Spinal cord (tissue), 10 donors: ENCODE results near the gene FKBP14. TPM values are rescaled to one million over a fixed set of nuclear protein-coding genes. Genes with fewer than 3 reads are reported as not detected.
A peak's percentile ranks its signal among the peaks of the same experiment; 100 is the strongest.

Experiments
- DNase-seq, 6 donors: peaks; one replicate each; pipeline versions ENCODE4 v3.0.0 to v3.0.0-alpha.2; 2013 to 2015; ENCODE audit warnings: low spot score in 6 of 6, low read depth in 4 of 6
- H3K27ac ChIP-seq: one replicate; pipeline ENCODE4 v1.5.1; 2013; ENCODE audit warnings: low read depth, low read length, control low read depth
- H3K27me3 ChIP-seq: one replicate; pipeline ENCODE4 v1.6.1; 2013; ENCODE audit warnings: low read length; ENCODE audit not compliant: control insufficient read depth, insufficient read depth
- H3K36me3 ChIP-seq: one replicate; pipeline ENCODE4 v1.6.1; 2013; ENCODE audit warnings: low read length; ENCODE audit not compliant: control insufficient read depth, insufficient read depth
- H3K4me1 ChIP-seq: one replicate; pipeline ENCODE4 v1.6.1; 2013; ENCODE audit warnings: low read length; ENCODE audit not compliant: control insufficient read depth, insufficient read depth
- H3K4me3 ChIP-seq: one replicate; pipeline ENCODE4 v1.5.1; 2013; ENCODE audit warnings: low read depth, low read length, control low read depth
- H3K9me3 ChIP-seq: one replicate; pipeline ENCODE4 v1.6.1; 2013; ENCODE audit warnings: low read length; ENCODE audit not compliant: control insufficient read depth, insufficient read depth
- WGBS: methylation state at CpG from one replicate; pipeline ENCODE4 v1.1.5; 2013; ENCODE audit warnings: missing lambda C conversion rate; ENCODE audit not compliant: insufficient coverage; 5-methylcytosine and 5-hydroxymethylcytosine counted together
- polyA plus RNA-seq, 2 donors: library from polyadenylated mRNA; unstranded; fragments of 120-200 nt; gene quantifications; one replicate each; pipeline ENCODE4 v1.2.1, GENCODE V29; 2013; ENCODE audit not compliant: insufficient read length in 2 of 2
- total RNA-seq, 2 donors: library from RNA; depleted of rRNA in 1 of 2; stranded (reverse); fragments of 120-200 nt in 1 of 2; fragments of >200 nt in 1 of 2; gene quantifications; one replicate each; pipeline versions ENCODE4 v1.2.3 to v1.2.4, GENCODE V29; 2013 to 2014
- donor health status: healthy.

Gene FKBP14
- total and polyA plus RNA-seq, 4 donors: 13.3 to 33.2 (median 22.3) TPM

- H3K36me3 ChIP-seq: peaks cover 2% of the 10 kb centered on the region
- no peaks in the 10 kb centered on the region for H3K9me3 ChIP-seq
- no peak for DNase-seq
- H3K4me3 ChIP-seq: no peak overlapping the region
- no peak overlapping the region for H3K27ac ChIP-seq
- no peaks in the 10 kb centered on the region for H3K27me3 ChIP-seq
- WGBS: 89% methylated on average over 1 of the region's 3 CpGs
- H3K4me1 ChIP-seq: no peaks in the 10 kb centered on the region
These were observed 11.9 kb upstream of the FKBP14 start for GRCh38 chr7:30038196-30038980.

GRCh38 chr7:30036220-30036619, 9.7 kb upstream of the FKBP14 start:
- Histone ChIP-seq H3K4me3 (no peak overlapping the region), H3K36me3 (peaks cover 2% of the 10 kb centered on the region), H3K9me3 (no peaks in the 10 kb centered on the region), H3K27ac (no peak overlapping the region), H3K27me3 (no peaks in the 10 kb centered on the region), H3K4me1 (no peaks in the 10 kb centered on the region)
- no peak for DNase-seq
- WGBS: 77% methylated on average over 1 of the region's 2 CpGs

- no peak for DNase-seq
- H3K9me3 ChIP-seq: no peaks in the 10 kb centered on the region
- no peaks in the 10 kb centered on the region for H3K4me1 ChIP-seq
- H3K4me3 ChIP-seq: no peak overlapping the region
- H3K36me3 ChIP-seq: peaks cover 2% of the 10 kb centered on the region
- WGBS: 100% methylated on average over 1 of the region's 3 CpGs
- H3K27me3 ChIP-seq: no peaks in the 10 kb centered on the region
- no peak overlapping the region for H3K27ac ChIP-seq
These were observed 8.0 kb upstream of the FKBP14 start for GRCh38 chr7:30034501-30034900.

GRCh38 chr7:30032310-30033125, 6.0 kb upstream of the FKBP14 start:
- WGBS: 38% methylated on average over 1 of the region's 4 CpGs

GRCh38 chr7:30029696-30030095, 3.2 kb upstream of the FKBP14 start:
- H3K4me1 ChIP-seq: no peaks in the 10 kb centered on the region

More at GRCh38 chr7:30032310-30033125, 6.0 kb upstream of the FKBP14 start:
- Histone ChIP-seq H3K27me3 (no peaks in the 10 kb centered on the region), H3K27ac (no peak overlapping the region), H3K9me3 (no peaks in the 10 kb centered on the region), H3K4me1 (no peaks in the 10 kb centered on the region), H3K36me3 (peaks cover 2% of the 10 kb centered on the region), H3K4me3 (no peak overlapping the region)
- no peak for DNase-seq

GRCh38 chr7:30028749-30029635, 2.5 kb upstream of the FKBP14 start:
- no peaks in the 10 kb centered on the region for H3K4me1 ChIP-seq
- H3K27ac ChIP-seq: peak overlapping the region; percentile 89
- 0% methylated on average over 37 of the region's 42 CpGs for WGBS
- no peaks in the 10 kb centered on the region for H3K36me3 ChIP-seq
- DNase-seq: peak in 5 of 6 donors; percentile 31 to 80 (median 56)
- H3K27me3 ChIP-seq: no peaks in the 10 kb centered on the region
- H3K9me3 ChIP-seq: no peaks in the 10 kb centered on the region
- H3K4me3 ChIP-seq: peak overlapping the region; percentile 87

More at GRCh38 chr7:30029696-30030095, 3.2 kb upstream of the FKBP14 start:
- H3K27me3 ChIP-seq: no peaks in the 10 kb centered on the region
- peaks cover 2% of the 10 kb centered on the region for H3K36me3 ChIP-seq
- peak overlapping the region; percentile 89 for H3K27ac ChIP-seq
- 18% methylated on average over 4 of the region's 6 CpGs for WGBS
- peak in 2 of 6 donors; percentile 13 to 24 for DNase-seq
- H3K9me3 ChIP-seq: no peaks in the 10 kb centered on the region
- peak overlapping the region; percentile 87 for H3K4me3 ChIP-seq

- no peaks in the 10 kb centered on the region for H3K36me3 ChIP-seq
- peak; percentile 82 to 98 (median 90) for DNase-seq
- no peaks in the 10 kb centered on the region for H3K27me3 ChIP-seq
- H3K9me3 ChIP-seq: no peaks in the 10 kb centered on the region
- H3K4me3 ChIP-seq: peak within 1 kb of the TSS; percentile 87
- 0% methylated on average over 70 of the region's 70 CpGs for WGBS
- H3K4me1 ChIP-seq: no peaks in the 10 kb centered on the region
- peak within 1 kb of the TSS; percentile 89 for H3K27ac ChIP-seq
These were observed 1.8 kb upstream of the FKBP14 start, which contains the start of gene PLEKHA8 for GRCh38 chr7:30028216-30028748. Gene PLEKHA8, plus strand, starts transcription at chr7:30028412. Its CDS starts 351 bp downstream, at chr7:30028763.

GRCh38 chr7:30027740-30028215, 1.3 kb upstream of the FKBP14 start:
- no peaks in the 10 kb centered on the region for H3K9me3 ChIP-seq
- 0% methylated on average over 5 of the region's 9 CpGs for WGBS
- no peaks in the 10 kb centered on the region for H3K27me3 ChIP-seq
- H3K36me3 ChIP-seq: no peaks in the 10 kb centered on the region
- H3K27ac ChIP-seq: peak overlapping the region; percentile 89
- peak overlapping the region; percentile 87 for H3K4me3 ChIP-seq
- no peaks in the 10 kb centered on the region for H3K4me1 ChIP-seq
- peak in 2 of 6 donors; percentile 28 to 29 for DNase-seq

- WGBS: no CpG with 5 or more reads among the region's 10 CpGs
- Histone ChIP-seq H3K4me1 (no peaks in the 10 kb centered on the region), H3K4me3 (peak overlapping the region; percentile 87), H3K27me3 (no peaks in the 10 kb centered on the region), H3K9me3 (no peaks in the 10 kb centered on the region), H3K36me3 (no peaks in the 10 kb centered on the region), H3K27ac (peak overlapping the region; percentile 72)
- peak in 1 of 6 donors; percentile 11 for DNase-seq
These were observed 559 bp upstream of the FKBP14 start for GRCh38 chr7:30027065-30027456.
